ENCODE measurements around the gene KIRREL2.
"Not testable (repeated sequence)": the region's sequence is repeated elsewhere in the genome, so short reads cannot be mapped to it uniquely, and the experiment has no call there.

KIRREL2 gene

DNA sequence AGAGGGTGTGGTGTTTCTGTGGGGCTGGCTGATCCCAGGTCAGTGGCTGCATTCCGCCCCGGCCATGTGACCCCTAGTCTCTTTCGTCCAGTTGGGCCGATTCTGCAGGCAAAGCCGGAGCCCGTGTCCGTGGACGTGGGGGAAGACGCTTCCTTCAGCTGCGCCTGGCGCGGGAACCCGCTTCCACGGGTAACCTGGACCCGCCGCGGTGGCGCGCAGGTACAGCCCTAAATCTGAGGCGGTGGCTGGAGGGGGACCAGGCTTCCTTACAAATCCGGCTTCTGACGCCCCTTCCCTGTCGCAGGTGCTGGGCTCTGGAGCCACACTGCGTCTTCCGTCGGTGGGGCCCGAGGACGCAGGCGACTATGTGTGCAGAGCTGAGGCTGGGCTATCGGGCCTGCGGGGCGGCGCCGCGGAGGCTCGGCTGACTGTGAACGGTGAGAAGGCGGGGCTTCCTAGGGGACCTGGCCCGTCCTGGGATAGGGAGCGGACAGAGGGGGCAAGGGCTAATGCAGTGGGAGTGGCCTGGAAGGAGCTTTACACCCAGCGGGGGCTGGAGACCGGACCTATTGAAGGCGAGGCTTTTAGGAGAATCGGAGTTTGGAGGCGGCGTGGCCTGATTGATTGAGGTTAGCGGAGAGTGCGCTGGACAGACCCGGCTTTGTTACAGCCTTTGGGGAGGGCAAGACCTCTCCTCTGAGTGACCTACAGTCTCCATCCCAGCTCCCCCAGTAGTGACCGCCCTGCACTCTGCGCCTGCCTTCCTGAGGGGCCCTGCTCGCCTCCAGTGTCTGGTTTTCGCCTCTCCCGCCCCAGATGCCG lies 4.3 kb downstream of the KIRREL2 start:
- Histone ChIP-seq H3K4me3 (ENCODE audit: low read depth in 1 of 2, low read length in 2 of 2) (no peak overlapping the region), H3K27me3 (ENCODE audit: control insufficient read depth in 1 of 2, insufficient read depth in 2 of 2, low read length in 2 of 2) (peaks cover 6 to 62% of the 10 kb centered on the region in 2 donors), H3K27ac (ENCODE audit: low read depth, low read length) (no peak overlapping the region), H3K4me1 (ENCODE audit: insufficient read depth, low read length) (peaks cover 4% of the 10 kb centered on the region), H3K9me3 (ENCODE audit: low read length) (no peaks in the 10 kb centered on the region), H3K36me3 (ENCODE audit: insufficient read depth, low read length) (no peaks in the 10 kb centered on the region), H3K9ac (ENCODE audit: low read length) (no peak overlapping the region)

DNA sequence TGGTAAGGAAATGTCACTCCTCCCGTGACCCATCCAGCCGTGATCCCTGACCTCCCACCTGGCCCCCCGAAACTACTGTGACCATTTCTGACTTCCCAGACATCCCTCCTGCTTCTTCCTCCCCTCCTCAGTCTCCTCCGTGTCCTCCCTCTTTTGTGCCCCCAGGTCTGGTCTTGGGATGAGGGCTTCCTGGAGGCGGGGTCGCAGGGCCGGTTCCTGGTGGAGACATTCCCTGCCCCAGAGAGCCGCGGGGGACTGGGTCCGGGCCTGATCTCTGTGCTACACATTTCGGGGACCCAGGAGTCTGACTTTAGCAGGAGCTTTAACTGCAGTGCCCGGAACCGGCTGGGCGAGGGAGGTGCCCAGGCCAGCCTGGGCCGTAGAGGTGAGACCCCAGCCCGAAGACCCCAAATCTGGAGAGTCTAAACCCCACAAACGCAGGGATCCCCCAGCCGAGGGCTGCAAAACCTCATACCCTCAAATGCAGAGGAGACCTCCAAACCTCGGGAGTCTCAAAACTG lies 5.0 kb downstream of the KIRREL2 start:
- H3K27me3 ChIP-seq (ENCODE audit: control insufficient read depth in 1 of 2, insufficient read depth in 2 of 2, low read length in 2 of 2) = peaks cover 0 to 59% of the 10 kb centered on the region in 2 donors
- no peaks in the 10 kb centered on the region for H3K9me3 ChIP-seq (ENCODE audit: low read length)
- H3K4me1 ChIP-seq (ENCODE audit: insufficient read depth, low read length) = peaks cover 3% of the 10 kb centered on the region
- H3K4me3 ChIP-seq (ENCODE audit: low read depth in 1 of 2, low read length in 2 of 2) = no peak overlapping the region
- H3K27ac ChIP-seq (ENCODE audit: low read depth, low read length) = no peak overlapping the region
- H3K9ac ChIP-seq (ENCODE audit: low read length) = no peak overlapping the region
- no peaks in the 10 kb centered on the region for H3K36me3 ChIP-seq (ENCODE audit: insufficient read depth, low read length)

DNA sequence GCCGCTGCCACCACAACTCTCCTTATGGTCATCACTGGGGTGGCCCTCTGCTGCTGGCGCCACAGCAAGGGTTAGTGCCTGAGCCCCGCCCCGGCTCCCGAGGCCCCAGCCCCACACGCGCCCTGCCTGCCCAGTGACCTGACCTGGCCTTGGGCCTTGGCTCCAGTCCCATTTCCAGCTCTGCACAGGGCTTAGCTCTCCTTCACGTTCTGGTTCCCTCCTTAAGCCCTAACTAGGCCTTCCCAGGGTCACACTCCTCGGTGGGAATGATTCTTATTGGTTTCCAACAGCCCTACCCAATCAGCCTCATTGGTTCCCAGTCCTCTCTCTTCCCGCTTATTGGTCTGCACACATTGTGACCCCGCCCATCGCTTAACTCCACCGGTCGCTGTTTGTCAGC lies 5.8 kb downstream of the KIRREL2 start:
- H3K9me3 ChIP-seq (ENCODE audit: low read length) = no peaks in the 10 kb centered on the region
- H3K27ac ChIP-seq (ENCODE audit: low read depth, low read length) = no peak overlapping the region
- no peaks in the 10 kb centered on the region for H3K36me3 ChIP-seq (ENCODE audit: insufficient read depth, low read length)
- no peaks in the 10 kb centered on the region for H3K4me1 ChIP-seq (ENCODE audit: insufficient read depth, low read length)
- peaks cover 0 to 59% of the 10 kb centered on the region in 2 donors for H3K27me3 ChIP-seq (ENCODE audit: control insufficient read depth in 1 of 2, insufficient read depth in 2 of 2, low read length in 2 of 2)
- no peak overlapping the region for H3K9ac ChIP-seq (ENCODE audit: low read length)
- no peak overlapping the region for H3K4me3 ChIP-seq (ENCODE audit: low read depth in 1 of 2, low read length in 2 of 2)

DNA sequence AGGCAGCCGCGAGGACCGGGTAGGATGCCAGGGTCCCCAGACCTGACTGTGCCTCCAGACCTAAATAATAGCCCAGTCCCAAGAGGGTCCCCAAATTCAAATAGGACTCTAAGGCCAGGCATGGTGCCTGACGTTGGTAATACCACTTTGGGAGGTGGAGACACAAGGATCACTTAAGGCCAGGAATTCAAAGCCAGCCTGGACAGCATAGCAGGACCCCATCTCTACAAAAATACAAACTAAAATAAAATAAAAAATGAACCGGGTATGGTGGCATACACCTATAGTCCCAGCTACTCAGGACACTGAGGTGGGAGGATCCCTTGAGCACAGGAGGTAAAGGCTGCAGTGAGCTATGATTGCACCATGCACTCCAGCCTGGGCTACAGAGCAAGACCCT lies 6.3 kb downstream of the KIRREL2 start:
- no peak overlapping the region for H3K4me3 ChIP-seq (ENCODE audit: low read depth in 1 of 2, low read length in 2 of 2)
- peaks cover 0 to 57% of the 10 kb centered on the region in 2 donors for H3K27me3 ChIP-seq (ENCODE audit: control insufficient read depth in 1 of 2, insufficient read depth in 2 of 2, low read length in 2 of 2)
- H3K27ac ChIP-seq (ENCODE audit: low read depth, low read length) = no peak overlapping the region
- H3K9me3 ChIP-seq (ENCODE audit: low read length) = no peaks in the 10 kb centered on the region
- no peaks in the 10 kb centered on the region for H3K4me1 ChIP-seq (ENCODE audit: insufficient read depth, low read length)
- H3K36me3 ChIP-seq (ENCODE audit: insufficient read depth, low read length) = no peaks in the 10 kb centered on the region
- H3K9ac ChIP-seq (ENCODE audit: low read length) = no peak overlapping the region

DNA sequence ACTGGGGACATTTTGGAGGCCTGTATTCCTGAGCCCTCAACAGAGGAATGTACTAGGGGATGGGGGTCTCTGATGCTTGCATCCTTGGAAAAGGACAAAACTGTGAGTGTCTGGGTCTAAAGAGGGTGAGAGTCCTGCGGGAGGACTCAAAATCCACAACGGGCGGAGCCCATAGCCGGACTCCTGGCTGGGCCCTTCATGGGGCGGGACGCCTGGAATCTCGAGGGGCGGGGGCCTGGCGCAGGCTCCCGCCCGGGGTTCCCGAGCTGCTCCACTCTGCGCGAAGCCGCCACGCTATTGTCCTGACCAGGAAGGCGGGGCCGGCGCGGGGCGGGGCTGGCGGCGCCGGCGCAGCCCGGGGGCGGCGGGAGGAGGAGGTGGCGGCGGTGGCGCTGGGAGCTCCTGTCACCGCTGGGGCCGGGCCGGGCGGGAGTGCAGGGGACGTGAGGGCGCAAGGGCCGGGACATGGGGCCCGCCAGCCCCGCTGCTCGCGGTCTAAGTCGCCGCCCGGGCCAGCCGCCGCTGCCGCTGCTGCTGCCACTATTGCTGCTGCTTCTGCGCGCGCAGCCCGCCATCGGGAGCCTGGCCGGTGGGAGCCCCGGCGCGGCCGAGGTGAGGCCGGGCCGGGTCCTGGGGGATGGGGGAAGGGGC lies 11.6 kb downstream of the KIRREL2 start, which contains the start of gene APLP1:
Gene APLP1, plus strand, starts transcription at position 403 of the 651 bp plus-strand sequence. Its CDS starts 63 bp downstream, at position 466.
- peak within 1 kb of the TSS in 1 of 2 donors; percentile 45 for H3K4me3 ChIP-seq (ENCODE audit: low read depth in 1 of 2, low read length in 2 of 2)

DNA sequence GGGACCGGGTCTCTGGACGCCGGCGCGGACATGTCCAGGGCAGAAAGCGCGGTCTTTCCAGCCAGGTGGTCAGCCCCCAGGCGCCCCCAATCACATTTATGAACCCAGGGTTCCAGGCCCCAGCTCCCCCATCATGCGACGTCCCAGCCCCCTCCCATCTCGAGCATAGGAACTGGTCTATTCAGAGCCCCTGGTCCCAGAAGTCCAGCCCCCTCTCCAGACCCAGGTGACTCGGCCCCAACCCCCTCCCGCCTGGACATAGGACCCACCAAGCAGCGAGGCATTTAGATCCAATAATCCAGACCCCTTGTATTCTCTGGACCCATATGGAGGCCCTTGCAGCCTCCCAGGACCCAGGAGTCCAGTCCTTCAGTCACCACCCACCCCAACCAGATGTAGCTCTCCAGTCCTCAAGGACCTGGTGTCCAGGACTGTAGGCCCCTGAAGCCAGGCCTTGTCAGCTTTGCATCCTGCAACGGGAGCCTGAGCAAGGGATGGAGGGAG lies 12.2 kb downstream of the KIRREL2 start:
- Histone ChIP-seq H3K27ac (ENCODE audit: low read depth, low read length) (no peak overlapping the region), H3K9ac (ENCODE audit: low read length) (no peak overlapping the region), H3K4me1 (ENCODE audit: insufficient read depth, low read length) (peaks cover 15% of the 10 kb centered on the region), H3K27me3 (ENCODE audit: control insufficient read depth in 1 of 2, insufficient read depth in 2 of 2, low read length in 2 of 2) (peaks cover 29 to 48% of the 10 kb centered on the region in 2 donors), H3K36me3 (ENCODE audit: insufficient read depth, low read length) (no peaks in the 10 kb centered on the region), H3K4me3 (ENCODE audit: low read depth in 1 of 2, low read length in 2 of 2) (peak overlapping the region in 1 of 2 donors; percentile 45), H3K9me3 (ENCODE audit: low read length) (no peaks in the 10 kb centered on the region)

More for the DNA sequence above, 11.6 kb downstream of the KIRREL2 start, which contains the start of gene APLP1:
- Histone ChIP-seq H3K36me3 (ENCODE audit: insufficient read depth, low read length) (no peaks in the 10 kb centered on the region), H3K4me1 (ENCODE audit: insufficient read depth, low read length) (peaks cover 15% of the 10 kb centered on the region), H3K27ac (ENCODE audit: low read depth, low read length) (no peak within 1 kb of the TSS), H3K27me3 (ENCODE audit: control insufficient read depth in 1 of 2, insufficient read depth in 2 of 2, low read length in 2 of 2) (peaks cover 29 to 48% of the 10 kb centered on the region in 2 donors), H3K9ac (ENCODE audit: low read length) (no peak within 1 kb of the TSS), H3K9me3 (ENCODE audit: low read length) (no peaks in the 10 kb centered on the region)

DNA sequence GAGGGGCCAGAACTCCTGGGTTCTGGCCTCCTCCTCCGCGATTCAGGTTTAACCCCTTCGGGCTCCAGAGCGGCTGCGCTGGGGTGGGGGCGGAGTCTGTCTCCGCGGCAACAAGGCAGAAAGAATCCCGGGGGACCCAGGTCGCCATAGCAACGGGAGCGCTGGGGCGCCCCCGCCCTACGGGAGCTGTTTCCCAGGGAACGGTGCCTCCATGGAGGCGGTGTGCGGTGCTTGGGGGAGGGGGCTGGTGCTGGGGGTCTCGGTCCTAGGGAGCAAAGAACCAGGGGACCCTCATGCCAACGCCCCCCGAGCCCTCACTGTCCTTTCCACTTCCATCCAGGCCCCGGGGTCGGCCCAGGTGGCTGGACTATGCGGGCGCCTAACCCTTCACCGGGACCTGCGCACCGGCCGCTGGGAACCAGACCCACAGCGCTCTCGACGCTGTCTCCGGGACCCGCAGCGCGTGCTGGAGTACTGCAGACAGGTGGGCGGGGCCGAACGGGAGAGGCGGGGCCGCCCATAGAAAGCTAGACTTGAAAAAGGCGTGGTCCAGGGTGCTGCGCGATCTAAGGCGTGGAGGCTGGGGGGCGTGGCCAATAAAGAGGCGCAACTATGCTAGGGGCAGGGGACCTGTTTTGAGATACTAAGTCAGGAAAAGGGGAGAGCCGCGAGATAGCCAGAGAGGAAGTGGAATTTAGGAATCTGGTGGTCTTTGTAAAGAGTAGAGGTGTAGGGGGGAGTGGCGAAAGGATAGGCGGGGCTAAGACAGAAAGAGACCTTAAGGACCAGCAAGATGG lies 12.8 kb downstream of the KIRREL2 start:
- Histone ChIP-seq H3K9me3 (ENCODE audit: low read length) (no peaks in the 10 kb centered on the region), H3K4me1 (ENCODE audit: insufficient read depth, low read length) (peaks cover 15% of the 10 kb centered on the region), H3K4me3 (ENCODE audit: low read depth in 1 of 2, low read length in 2 of 2) (peak overlapping the region in 1 of 2 donors; percentile 45), H3K9ac (ENCODE audit: low read length) (no peak overlapping the region), H3K27ac (ENCODE audit: low read depth, low read length) (no peak overlapping the region), H3K27me3 (ENCODE audit: control insufficient read depth in 1 of 2, insufficient read depth in 2 of 2, low read length in 2 of 2) (peaks cover 29 to 48% of the 10 kb centered on the region in 2 donors), H3K36me3 (ENCODE audit: insufficient read depth, low read length) (no peaks in the 10 kb centered on the region)

DNA sequence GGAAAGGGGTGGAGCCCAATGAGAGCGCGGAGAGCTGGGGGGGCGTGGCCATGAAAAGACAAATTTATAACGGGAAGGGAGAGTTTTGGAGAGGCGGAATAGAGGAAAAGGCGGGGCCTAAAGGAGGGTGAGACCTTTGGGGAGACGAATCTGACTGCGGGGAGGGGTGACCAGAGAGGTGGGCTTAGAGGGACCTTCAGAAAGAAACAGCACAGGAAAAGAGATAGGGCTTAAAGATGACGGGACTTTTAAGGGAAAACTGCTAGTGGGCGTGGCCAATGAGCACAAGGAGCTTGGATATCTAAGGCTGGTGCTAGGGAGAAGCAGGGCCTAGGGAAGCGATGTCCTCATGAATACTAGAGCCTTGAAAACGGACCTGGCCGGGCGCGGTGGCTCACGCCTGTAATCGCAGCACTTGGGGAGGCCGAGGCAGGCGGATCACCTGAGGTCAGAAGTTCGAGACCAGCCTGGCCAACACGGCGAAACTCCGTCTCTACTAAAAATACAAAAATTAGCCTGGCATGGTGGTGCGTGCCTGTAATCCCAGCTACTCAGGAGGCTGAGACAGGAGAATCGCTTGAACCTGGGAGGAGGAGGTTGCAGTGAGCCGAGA lies 13.5 kb downstream of the KIRREL2 start:
- H3K27me3 ChIP-seq (ENCODE audit: control insufficient read depth in 1 of 2, insufficient read depth in 2 of 2, low read length in 2 of 2) = peaks cover 29 to 48% of the 10 kb centered on the region in 2 donors
- H3K4me3 ChIP-seq (ENCODE audit: low read depth in 1 of 2, low read length in 2 of 2); H3K27ac ChIP-seq (ENCODE audit: low read depth, low read length): not testable (repeated sequence)

DNA sequence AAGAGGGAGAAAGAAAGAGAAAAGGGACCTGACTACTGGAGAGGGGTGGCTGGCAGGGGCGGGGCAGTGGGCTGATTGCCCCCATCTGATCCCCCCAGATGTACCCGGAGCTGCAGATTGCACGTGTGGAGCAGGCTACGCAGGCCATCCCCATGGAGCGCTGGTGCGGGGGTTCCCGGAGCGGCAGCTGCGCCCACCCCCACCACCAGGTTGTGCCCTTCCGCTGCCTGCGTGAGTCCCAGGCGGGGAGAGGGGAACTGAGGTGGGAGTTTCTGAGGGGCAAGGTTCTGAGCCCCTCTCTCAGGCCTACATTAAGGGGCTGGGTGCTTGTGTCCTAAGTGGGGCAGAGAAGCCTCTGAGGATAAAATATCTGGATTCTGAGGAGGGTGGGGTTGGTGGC lies 14.1 kb downstream of the KIRREL2 start:
- Histone ChIP-seq H3K4me1 (ENCODE audit: insufficient read depth, low read length) (peaks cover 15% of the 10 kb centered on the region), H3K27ac (ENCODE audit: low read depth, low read length) (no peak overlapping the region), H3K36me3 (ENCODE audit: insufficient read depth, low read length) (no peaks in the 10 kb centered on the region), H3K4me3 (ENCODE audit: low read depth in 1 of 2, low read length in 2 of 2) (no peak overlapping the region), H3K27me3 (ENCODE audit: control insufficient read depth in 1 of 2, insufficient read depth in 2 of 2, low read length in 2 of 2) (peaks cover 29 to 48% of the 10 kb centered on the region in 2 donors), H3K9ac (ENCODE audit: low read length) (no peak overlapping the region), H3K9me3 (ENCODE audit: low read length) (no peaks in the 10 kb centered on the region)

More for the DNA sequence above, 13.5 kb downstream of the KIRREL2 start:
- H3K4me1 ChIP-seq (ENCODE audit: insufficient read depth, low read length) = peaks cover 15% of the 10 kb centered on the region
- not testable (repeated sequence) for H3K9ac ChIP-seq (ENCODE audit: low read length); H3K36me3 ChIP-seq (ENCODE audit: insufficient read depth, low read length); H3K9me3 ChIP-seq (ENCODE audit: low read length)

DNA sequence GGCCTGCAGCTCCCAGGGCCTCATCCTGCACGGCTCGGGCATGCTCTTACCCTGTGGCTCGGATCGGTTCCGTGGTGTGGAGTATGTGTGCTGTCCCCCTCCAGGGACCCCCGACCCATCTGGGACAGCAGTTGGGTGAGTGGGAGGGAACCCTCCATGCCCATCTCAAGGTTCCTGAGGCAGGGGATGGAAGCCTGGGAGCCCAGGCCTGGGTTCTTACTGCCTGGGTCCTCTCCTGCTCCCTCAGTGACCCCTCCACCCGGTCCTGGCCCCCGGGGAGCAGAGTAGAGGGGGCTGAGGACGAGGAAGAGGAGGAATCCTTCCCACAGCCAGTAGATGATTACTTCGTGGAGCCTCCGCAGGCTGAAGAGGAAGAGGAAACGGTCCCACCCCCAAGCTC lies 14.9 kb downstream of the KIRREL2 start:
- no peaks in the 10 kb centered on the region for H3K9me3 ChIP-seq (ENCODE audit: low read length)
- H3K4me1 ChIP-seq (ENCODE audit: insufficient read depth, low read length) = peaks cover 15% of the 10 kb centered on the region
- no peak overlapping the region for H3K27ac ChIP-seq (ENCODE audit: low read depth, low read length)
- no peak overlapping the region for H3K4me3 ChIP-seq (ENCODE audit: low read depth in 1 of 2, low read length in 2 of 2)
- peaks cover 29 to 45% of the 10 kb centered on the region in 2 donors for H3K27me3 ChIP-seq (ENCODE audit: control insufficient read depth in 1 of 2, insufficient read depth in 2 of 2, low read length in 2 of 2)
- no peaks in the 10 kb centered on the region for H3K36me3 ChIP-seq (ENCODE audit: insufficient read depth, low read length)
- H3K9ac ChIP-seq (ENCODE audit: low read length) = no peak overlapping the region
